ENCODE results near the gene WASHC2A.
"Not testable (repeated sequence)": the region's sequence is repeated elsewhere in the genome, so short reads cannot be mapped to it uniquely, and the experiment has no call there.

The WASHC2A gene

GRCh38 chr10:50067546-50068351 lies at the start of gene WASHC2A:
WASHC2A (plus strand) TSS chr10:50067954; CDS start chr10:50068006, 52 bp downstream.
- Histone ChIP-seq H3K9ac (ENCODE audit: low read depth in 1 of 2, low read length in 2 of 2) (peak within 1 kb of the TSS; percentile 32 to 77), H3K27ac (ENCODE audit: low read depth in 2 of 2, low read length in 2 of 2) (peak within 1 kb of the TSS; percentile 72 to 78), H3K4me3 (ENCODE audit: low read length in 2 of 2) (peak within 1 kb of the TSS; percentile 67 to 85)
- H3K36me3 ChIP-seq (ENCODE audit: control insufficient read depth in 2 of 2, insufficient read depth in 2 of 2, low read length in 2 of 2); H3K4me1 ChIP-seq (ENCODE audit: control insufficient read depth in 2 of 2, insufficient read depth in 2 of 2, low read length in 2 of 2); H3K27me3 ChIP-seq (ENCODE audit: control insufficient read depth in 2 of 2, insufficient read depth in 2 of 2, low read length in 2 of 2); H3K9me3 ChIP-seq (ENCODE audit: control insufficient read depth in 2 of 2, low read length in 2 of 2): not testable (repeated sequence)

GRCh38 chr10:50019279-50019678 lies 48.5 kb upstream of the WASHC2A start:
- H3K36me3 ChIP-seq (ENCODE audit: control insufficient read depth in 2 of 2, insufficient read depth in 2 of 2, low read length in 2 of 2); H3K9ac ChIP-seq (ENCODE audit: low read depth in 1 of 2, low read length in 2 of 2); H3K27ac ChIP-seq (ENCODE audit: low read depth in 2 of 2, low read length in 2 of 2); H3K4me1 ChIP-seq (ENCODE audit: control insufficient read depth in 2 of 2, insufficient read depth in 2 of 2, low read length in 2 of 2); H3K9me3 ChIP-seq (ENCODE audit: control insufficient read depth in 2 of 2, low read length in 2 of 2); H3K4me3 ChIP-seq (ENCODE audit: low read length in 2 of 2); H3K27me3 ChIP-seq (ENCODE audit: control insufficient read depth in 2 of 2, insufficient read depth in 2 of 2, low read length in 2 of 2): not testable (repeated sequence)

- H3K4me3 ChIP-seq (ENCODE audit: low read length in 2 of 2); H3K9ac ChIP-seq (ENCODE audit: low read depth in 1 of 2, low read length in 2 of 2); H3K9me3 ChIP-seq (ENCODE audit: control insufficient read depth in 2 of 2, low read length in 2 of 2); H3K27me3 ChIP-seq (ENCODE audit: control insufficient read depth in 2 of 2, insufficient read depth in 2 of 2, low read length in 2 of 2); H3K36me3 ChIP-seq (ENCODE audit: control insufficient read depth in 2 of 2, insufficient read depth in 2 of 2, low read length in 2 of 2); H3K27ac ChIP-seq (ENCODE audit: low read depth in 2 of 2, low read length in 2 of 2); H3K4me1 ChIP-seq (ENCODE audit: control insufficient read depth in 2 of 2, insufficient read depth in 2 of 2, low read length in 2 of 2): not testable (repeated sequence)
Measured at GRCh38 chr10:50020451-50021024, 47.2 kb upstream of the WASHC2A start.

- H3K9me3 ChIP-seq (ENCODE audit: control insufficient read depth in 2 of 2, low read length in 2 of 2), result no peaks in the 10 kb centered on the region
Measured at GRCh38 chr10:50021646-50022045, 46.1 kb upstream of the WASHC2A start.

GRCh38 chr10:50024716-50025383 lies 42.9 kb upstream of the WASHC2A start:
- not testable (repeated sequence) for H3K9ac ChIP-seq (ENCODE audit: low read depth in 1 of 2, low read length in 2 of 2); H3K4me1 ChIP-seq (ENCODE audit: control insufficient read depth in 2 of 2, insufficient read depth in 2 of 2, low read length in 2 of 2); H3K4me3 ChIP-seq (ENCODE audit: low read length in 2 of 2); H3K9me3 ChIP-seq (ENCODE audit: control insufficient read depth in 2 of 2, low read length in 2 of 2); H3K27ac ChIP-seq (ENCODE audit: low read depth in 2 of 2, low read length in 2 of 2); H3K27me3 ChIP-seq (ENCODE audit: control insufficient read depth in 2 of 2, insufficient read depth in 2 of 2, low read length in 2 of 2); H3K36me3 ChIP-seq (ENCODE audit: control insufficient read depth in 2 of 2, insufficient read depth in 2 of 2, low read length in 2 of 2)

More at GRCh38 chr10:50021646-50022045, 46.1 kb upstream of the WASHC2A start:
- Histone ChIP-seq H3K4me3 (ENCODE audit: low read length in 2 of 2) (no peak overlapping the region), H3K9ac (ENCODE audit: low read depth in 1 of 2, low read length in 2 of 2) (no peak overlapping the region), H3K4me1 (ENCODE audit: control insufficient read depth in 2 of 2, insufficient read depth in 2 of 2, low read length in 2 of 2) (no peaks in the 10 kb centered on the region), H3K27ac (ENCODE audit: low read depth in 2 of 2, low read length in 2 of 2) (no peak overlapping the region), H3K27me3 (ENCODE audit: control insufficient read depth in 2 of 2, insufficient read depth in 2 of 2, low read length in 2 of 2) (no peaks in the 10 kb centered on the region), H3K36me3 (ENCODE audit: control insufficient read depth in 2 of 2, insufficient read depth in 2 of 2, low read length in 2 of 2) (no peaks in the 10 kb centered on the region)

GRCh38 chr10:50025627-50026026 lies 42.1 kb upstream of the WASHC2A start:
- H3K27ac ChIP-seq (ENCODE audit: low read depth in 2 of 2, low read length in 2 of 2), result no peak overlapping the region
- H3K9me3 ChIP-seq (ENCODE audit: control insufficient read depth in 2 of 2, low read length in 2 of 2), result no peaks in the 10 kb centered on the region
- no peaks in the 10 kb centered on the region for H3K36me3 ChIP-seq (ENCODE audit: control insufficient read depth in 2 of 2, insufficient read depth in 2 of 2, low read length in 2 of 2)
- no peak overlapping the region for H3K9ac ChIP-seq (ENCODE audit: low read depth in 1 of 2, low read length in 2 of 2)
- H3K27me3 ChIP-seq (ENCODE audit: control insufficient read depth in 2 of 2, insufficient read depth in 2 of 2, low read length in 2 of 2), result no peaks in the 10 kb centered on the region
- no peaks in the 10 kb centered on the region for H3K4me1 ChIP-seq (ENCODE audit: control insufficient read depth in 2 of 2, insufficient read depth in 2 of 2, low read length in 2 of 2)
- no peak overlapping the region for H3K4me3 ChIP-seq (ENCODE audit: low read length in 2 of 2)

- H3K36me3 ChIP-seq (ENCODE audit: control insufficient read depth in 2 of 2, insufficient read depth in 2 of 2, low read length in 2 of 2), result no peaks in the 10 kb centered on the region
- no peak overlapping the region for H3K4me3 ChIP-seq (ENCODE audit: low read length in 2 of 2)
- no peaks in the 10 kb centered on the region for H3K27me3 ChIP-seq (ENCODE audit: control insufficient read depth in 2 of 2, insufficient read depth in 2 of 2, low read length in 2 of 2)
- no peak overlapping the region for H3K9ac ChIP-seq (ENCODE audit: low read depth in 1 of 2, low read length in 2 of 2)
- no peak overlapping the region for H3K27ac ChIP-seq (ENCODE audit: low read depth in 2 of 2, low read length in 2 of 2)
- no peaks in the 10 kb centered on the region for H3K4me1 ChIP-seq (ENCODE audit: control insufficient read depth in 2 of 2, insufficient read depth in 2 of 2, low read length in 2 of 2)
- H3K9me3 ChIP-seq (ENCODE audit: control insufficient read depth in 2 of 2, low read length in 2 of 2), result no peaks in the 10 kb centered on the region
Measured at GRCh38 chr10:50027195-50027594, 40.6 kb upstream of the WASHC2A start.

GRCh38 chr10:50033481-50033880 lies 34.3 kb upstream of the WASHC2A start:
- no peaks in the 10 kb centered on the region for H3K27me3 ChIP-seq (ENCODE audit: control insufficient read depth in 2 of 2, insufficient read depth in 2 of 2, low read length in 2 of 2)
- no peaks in the 10 kb centered on the region for H3K9me3 ChIP-seq (ENCODE audit: control insufficient read depth in 2 of 2, low read length in 2 of 2)
- H3K27ac ChIP-seq (ENCODE audit: low read depth in 2 of 2, low read length in 2 of 2), result no peak overlapping the region
- H3K9ac ChIP-seq (ENCODE audit: low read depth in 1 of 2, low read length in 2 of 2), result no peak overlapping the region
- no peak overlapping the region for H3K4me3 ChIP-seq (ENCODE audit: low read length in 2 of 2)
- H3K36me3 ChIP-seq (ENCODE audit: control insufficient read depth in 2 of 2, insufficient read depth in 2 of 2, low read length in 2 of 2), result no peaks in the 10 kb centered on the region
- H3K4me1 ChIP-seq (ENCODE audit: control insufficient read depth in 2 of 2, insufficient read depth in 2 of 2, low read length in 2 of 2), result no peaks in the 10 kb centered on the region

GRCh38 chr10:50035337-50035736 lies 32.4 kb upstream of the WASHC2A start:
- H3K36me3 ChIP-seq (ENCODE audit: control insufficient read depth in 2 of 2, insufficient read depth in 2 of 2, low read length in 2 of 2); H3K4me3 ChIP-seq (ENCODE audit: low read length in 2 of 2); H3K9ac ChIP-seq (ENCODE audit: low read depth in 1 of 2, low read length in 2 of 2): not testable (repeated sequence)

GRCh38 chr10:50044941-50045664 lies 22.7 kb upstream of the WASHC2A start:
- Histone ChIP-seq H3K27ac (ENCODE audit: low read depth in 2 of 2, low read length in 2 of 2) (no peak overlapping the region), H3K27me3 (ENCODE audit: control insufficient read depth in 2 of 2, insufficient read depth in 2 of 2, low read length in 2 of 2) (no peaks in the 10 kb centered on the region), H3K4me3 (ENCODE audit: low read length in 2 of 2) (no peak overlapping the region), H3K4me1 (ENCODE audit: control insufficient read depth in 2 of 2, insufficient read depth in 2 of 2, low read length in 2 of 2) (no peaks in the 10 kb centered on the region), H3K9me3 (ENCODE audit: control insufficient read depth in 2 of 2, low read length in 2 of 2) (no peaks in the 10 kb centered on the region), H3K9ac (ENCODE audit: low read depth in 1 of 2, low read length in 2 of 2) (no peak overlapping the region), H3K36me3 (ENCODE audit: control insufficient read depth in 2 of 2, insufficient read depth in 2 of 2, low read length in 2 of 2) (no peaks in the 10 kb centered on the region)

More at GRCh38 chr10:50035337-50035736, 32.4 kb upstream of the WASHC2A start:
- not testable (repeated sequence) for H3K9me3 ChIP-seq (ENCODE audit: control insufficient read depth in 2 of 2, low read length in 2 of 2); H3K27me3 ChIP-seq (ENCODE audit: control insufficient read depth in 2 of 2, insufficient read depth in 2 of 2, low read length in 2 of 2); H3K27ac ChIP-seq (ENCODE audit: low read depth in 2 of 2, low read length in 2 of 2); H3K4me1 ChIP-seq (ENCODE audit: control insufficient read depth in 2 of 2, insufficient read depth in 2 of 2, low read length in 2 of 2)
